Fibroblast of the aortic adventitia (primary cell): ENCODE measurements around the gene PRSS12. TPM values are rescaled to one million over a fixed set of nuclear protein-coding genes. Genes with fewer than 3 reads are reported as not detected.

Source experiments
- DNase-seq: peaks from one replicate; pipeline ENCODE4 v3.0.0-alpha.2; 2010; ENCODE audit warnings: low read depth
- H3K4me3 ChIP-seq: 2 replicates; pipeline ENCODE4 v1.5.1; 2011; ENCODE audit warnings: low read depth, mild to moderate bottlenecking, control low read depth, low read length, moderate library complexity
- CTCF ChIP-seq: IDR thresholded peaks from 2 replicates; pipeline ENCODE4 v1.5.1; 2011; ENCODE audit warnings: mild to moderate bottlenecking, low read length, control low read depth, inconsistent platforms; ENCODE audit not compliant: insufficient read depth
- total RNA-seq: library from RNA; depleted of rRNA; stranded (reverse); fragments of >200 nt; gene quantifications from 2 replicates; pipeline ENCODE4 v1.2.3, GENCODE V29; 2012; ENCODE audit warnings: low replicate concordance

Gene PRSS12
- total RNA-seq, 1 donor, result 27.1 TPM

- H3K4me3 ChIP-seq, result no peak overlapping the region
- no peak for DNase-seq
- TF ChIP-seq CTCF, result no peak
Observed at GRCh38 chr4:118338518-118338917, 14.3 kb downstream of the PRSS12 start.

- no peak for DNase-seq
- H3K4me3 ChIP-seq, result no peak overlapping the region
- no peak for TF ChIP-seq CTCF
Observed at GRCh38 chr4:118337954-118338353, 14.8 kb downstream of the PRSS12 start.

- DNase-seq, result no peak
- no peak for TF ChIP-seq CTCF
Observed at GRCh38 chr4:118335774-118336173, 17.0 kb downstream of the PRSS12 start.

GRCh38 chr4:118335324-118335723 lies 17.5 kb downstream of the PRSS12 start:
- DNase-seq, result peak; percentile 27
- no peak overlapping the region for H3K4me3 ChIP-seq
- TF ChIP-seq CTCF, result no peak

More at GRCh38 chr4:118335774-118336173, 17.0 kb downstream of the PRSS12 start:
- H3K4me3 ChIP-seq, result no peak overlapping the region

- DNase-seq, result no peak
- TF ChIP-seq CTCF, result no peak
- no peak overlapping the region for H3K4me3 ChIP-seq
Observed at GRCh38 chr4:118331352-118331751, 21.5 kb downstream of the PRSS12 start.

- no peak overlapping the region for H3K4me3 ChIP-seq
- DNase-seq, result no peak
- TF ChIP-seq CTCF, result no peak
Observed at GRCh38 chr4:118329849-118330248, 23.0 kb downstream of the PRSS12 start.

GRCh38 chr4:118327554-118328241 lies 25.1 kb downstream of the PRSS12 start:
- no peak overlapping the region for H3K4me3 ChIP-seq
- peak; percentile 64 for DNase-seq
- no peak for TF ChIP-seq CTCF
